Effector CD4-positive, alpha-beta T cell (primary cell): ENCODE measurements around the gene AP2M1.
"Not testable (repeated sequence)": the region's sequence is repeated elsewhere in the genome, so short reads cannot be mapped to it uniquely, and the experiment has no call there.

ENCODE experiments used
- DNase-seq: peaks from one replicate; pipeline ENCODE4 v3.0.0-alpha.2; 2020
- total RNA-seq: gene quantifications from one replicate; lab custom pipeline; 2026; lab: John Stamatoyannopoulos, UW

The AP2M1 gene
- total RNA-seq, result 101 reads per million, percentile 83 among the genes with 10 or more reads in this experiment

GRCh38 chr3:184174646-184175492 lies at the start of gene AP2M1:
Gene AP2M1, plus strand, starts transcription at chr3:184174855. Its CDS starts 2,139 bp downstream, at chr3:184176994.
- DNase-seq, result peak; percentile 95

GRCh38 chr3:184126006-184126405 lies 48.6 kb upstream of the AP2M1 start:
- no peak for DNase-seq

- DNase-seq, result no peak
These were observed 45.6 kb upstream of the AP2M1 start for GRCh38 chr3:184129012-184129411.

GRCh38 chr3:184132945-184133344 lies 41.7 kb upstream of the AP2M1 start:
- DNase-seq, result no peak

GRCh38 chr3:184133840-184134745 lies 40.6 kb upstream of the AP2M1 start:
- peak; percentile 10 for DNase-seq

- DNase-seq, result no peak
These were observed 39.9 kb upstream of the AP2M1 start for GRCh38 chr3:184134746-184135148.

GRCh38 chr3:184135149-184135910 lies 39.3 kb upstream of the AP2M1 start, which contains the start of gene EIF2B5:
Gene EIF2B5, plus strand, starts transcription at chr3:184135358. Its CDS starts 28 bp downstream, at chr3:184135386.
- peak; percentile 84 for DNase-seq

- no peak for DNase-seq
These were observed 38.8 kb upstream of the AP2M1 start for GRCh38 chr3:184135911-184136260.

- no peak for DNase-seq
These were observed 34.2 kb upstream of the AP2M1 start for GRCh38 chr3:184140436-184140835.

GRCh38 chr3:184142199-184142598 lies 32.5 kb upstream of the AP2M1 start:
- DNase-seq, result no peak

GRCh38 chr3:184143327-184143726 lies 31.3 kb upstream of the AP2M1 start:
- no peak for DNase-seq

GRCh38 chr3:184144505-184144904 lies 30.1 kb upstream of the AP2M1 start:
- DNase-seq, result no peak

- no peak for DNase-seq
These were observed 29.5 kb upstream of the AP2M1 start for GRCh38 chr3:184145111-184145524.

GRCh38 chr3:184145751-184146270 lies 28.8 kb upstream of the AP2M1 start:
- no peak for DNase-seq

GRCh38 chr3:184148076-184148475 lies 26.6 kb upstream of the AP2M1 start:
- no peak for DNase-seq

- no peak for DNase-seq
These were observed 25.5 kb upstream of the AP2M1 start for GRCh38 chr3:184149123-184149522.

GRCh38 chr3:184149770-184150169 lies 24.9 kb upstream of the AP2M1 start:
- not testable (repeated sequence) for DNase-seq

- DNase-seq, result no peak
These were observed 19.6 kb upstream of the AP2M1 start, which contains the start of gene DVL3 for GRCh38 chr3:184154885-184155643. Gene DVL3, plus strand, starts transcription at chr3:184155377. Its CDS starts 259 bp downstream, at chr3:184155636.

- peak; percentile 30 for DNase-seq
These were observed 18.8 kb upstream of the AP2M1 start for GRCh38 chr3:184155644-184156521.

- no peak for DNase-seq
These were observed 18.1 kb upstream of the AP2M1 start for GRCh38 chr3:184156522-184156955.
